ENCODE measurements around the gene TMEM263. TPM values are rescaled to one million over a fixed set of nuclear protein-coding genes. Genes with fewer than 3 reads are reported as not detected.

TMEM263 gene
- total RNA-seq, 2 experiments from 2014 or later, result 34.1 to 60.0 TPM

GRCh38 chr12:106962286-106962685, 6.6 kb downstream of the TMEM263 start:
- Histone ChIP-seq H3K4me2 (ENCODE audit: low read length) (no peak overlapping the region), H3K79me2 (ENCODE audit: insufficient read depth, low read depth, low read length) (peaks cover 60% of the 10 kb centered on the region), H3K4me3 (ENCODE audit: low read depth, low read length, poor library complexity, severe bottlenecking) (no peak overlapping the region), H3K9me2 (ENCODE audit: insufficient read depth, low read length) (no peaks in the 10 kb centered on the region), H2AFZ (ENCODE audit: low read length) (no peak overlapping the region), H3K27ac (ENCODE audit: low read depth, low read length, poor library complexity, severe bottlenecking) (no peak overlapping the region), H4K20me1 (ENCODE audit: insufficient read depth, low read length) (0 out of 2 replicates have a peak, but pooled peaks cover 9% of the 10 kb centered on the region), H3K4me1 (ENCODE audit: insufficient read depth, low read length, poor library complexity, severe bottlenecking) (peaks cover 15% of the 10 kb centered on the region), H3K9me3 (ENCODE audit: low read length) (no peaks in the 10 kb centered on the region), H3K36me3 (ENCODE audit: insufficient read depth, low read length) (peaks cover 69% of the 10 kb centered on the region)
- ChIA-PET POLR2A (interaction anchor here (1.4 kb wide), 1 partner anchor 10 kb away, joined by 4 read pairs; no protein-coding TSS in a partner anchor), CTCF (ENCODE audit: unreplicated experiment) (no interaction called here)
- no peak for DNase-seq (ENCODE audit: low spot score)
- BruUV-seq (replicated peaks), result no TSS peak
- TF ChIP-seq CTCF (conservative IDR thresholded peaks at IDR 0.05; ENCODE audit: low read length), result no peak
- no peak for TF ChIP-seq EZH2phosphoT487 (IDR thresholded peaks at IDR 0.05; ENCODE audit: borderline replicate concordance, low read depth, low read length)
- intact Hi-C loops (cut with micrococcal nuclease; ENCODE audit: unreplicated experiment), result no loop called here

GRCh38 chr12:106964526-106964925, 8.8 kb downstream of the TMEM263 start:
- BruUV-seq (replicated peaks), result no TSS peak
- ChIA-PET CTCF (ENCODE audit: unreplicated experiment) (no interaction called here), POLR2A (no interaction called here)
- no peaks in the 10 kb centered on the region for H3K4me1 ChIP-seq (ENCODE audit: insufficient read depth, low read length, poor library complexity, severe bottlenecking)
- peaks cover 82% of the 10 kb centered on the region for H3K36me3 ChIP-seq (ENCODE audit: insufficient read depth, low read length)
- no peaks in the 10 kb centered on the region for H3K9me2 ChIP-seq (ENCODE audit: insufficient read depth, low read length)
- H3K79me2 ChIP-seq (ENCODE audit: insufficient read depth, low read depth, low read length), result peaks cover 37% of the 10 kb centered on the region; the same call in 1 of the 2 replicates
- no peaks in the 10 kb centered on the region for H3K9me3 ChIP-seq (ENCODE audit: low read length)
- no peak overlapping the region for H3K4me2 ChIP-seq (ENCODE audit: low read length)
- no peak for DNase-seq (ENCODE audit: low spot score)
- no peak overlapping the region for H2AFZ ChIP-seq (ENCODE audit: low read length)
- H4K20me1 ChIP-seq (ENCODE audit: insufficient read depth, low read length), result 0 out of 2 replicates have a peak, but pooled peaks cover 9% of the 10 kb centered on the region
- H3K4me3 ChIP-seq (ENCODE audit: low read depth, low read length, poor library complexity, severe bottlenecking), result no peak overlapping the region
- intact Hi-C loops (cut with micrococcal nuclease; ENCODE audit: unreplicated experiment), result no loop called here
- TF ChIP-seq CTCF (conservative IDR thresholded peaks at IDR 0.05; ENCODE audit: low read length) (no peak), EZH2phosphoT487 (IDR thresholded peaks at IDR 0.05; ENCODE audit: borderline replicate concordance, low read depth, low read length) (no peak)
- no peak overlapping the region for H3K27ac ChIP-seq (ENCODE audit: low read depth, low read length, poor library complexity, severe bottlenecking)

GRCh38 chr12:106971065-106971464, 15.4 kb downstream of the TMEM263 start:
- POLR2A ChIA-PET, result interaction anchor here (0.6 kb wide), 1 partner anchor 1697 kb away, joined by 3 read pairs; no protein-coding TSS in a partner anchor
- H3K79me2 ChIP-seq (ENCODE audit: insufficient read depth, low read depth, low read length), result peaks cover 13% of the 10 kb centered on the region; the same call in 1 of the 2 replicates
- no TSS peak for BruUV-seq (replicated peaks)

More at GRCh38 chr12:106971065-106971464, 15.4 kb downstream of the TMEM263 start:
- DNase-seq (ENCODE audit: low spot score), result no peak
- CTCF ChIA-PET (ENCODE audit: unreplicated experiment), result no interaction called here
- intact Hi-C loops (cut with micrococcal nuclease; ENCODE audit: unreplicated experiment), result no loop called here
- Histone ChIP-seq H3K4me3 (ENCODE audit: low read depth, low read length, poor library complexity, severe bottlenecking) (no peak overlapping the region), H3K36me3 (ENCODE audit: insufficient read depth, low read length) (peaks cover 83% of the 10 kb centered on the region), H3K4me2 (ENCODE audit: low read length) (no peak overlapping the region), H2AFZ (ENCODE audit: low read length) (no peak overlapping the region), H4K20me1 (ENCODE audit: insufficient read depth, low read length) (0 out of 2 replicates have a peak, but pooled peaks cover 5% of the 10 kb centered on the region), H3K27ac (ENCODE audit: low read depth, low read length, poor library complexity, severe bottlenecking) (no peak overlapping the region), H3K9me2 (ENCODE audit: insufficient read depth, low read length) (no peaks in the 10 kb centered on the region), H3K9me3 (ENCODE audit: low read length) (no peaks in the 10 kb centered on the region), H3K4me1 (ENCODE audit: insufficient read depth, low read length, poor library complexity, severe bottlenecking) (peaks cover 21% of the 10 kb centered on the region)
- TF ChIP-seq CTCF (conservative IDR thresholded peaks at IDR 0.05; ENCODE audit: low read length) (no peak), EZH2phosphoT487 (IDR thresholded peaks at IDR 0.05; ENCODE audit: borderline replicate concordance, low read depth, low read length) (no peak)

All from OCI-LY7 (cell line).